ENCODE results near the gene PLXDC2. TPM values are rescaled to one million over a fixed set of nuclear protein-coding genes. Genes with fewer than 3 reads are reported as not detected.
A peak's percentile ranks its signal among the peaks of the same experiment; 100 is the strongest.

The PLXDC2 gene
- polyA plus RNA-seq, 1 donor from 2014 or later: 0.18 TPM

GRCh38 chr10:19922236-19922963 is 106.2 kb downstream of the PLXDC2 start:
- peaks cover 0 to 5% (median 4%) of the 10 kb centered on the region in 3 donors for H3K9me3 Mint-ChIP-seq
- H3K27ac Mint-ChIP-seq: no peak overlapping the region

GRCh38 chr10:19925064-19925463 is 108.8 kb downstream of the PLXDC2 start:
- Mint-ChIP-seq H3K4me1 (no peaks in the 10 kb centered on the region), H3K9me3 (peaks cover 0 to 7% (median 5%) of the 10 kb centered on the region in 3 donors), H3K36me3 (peaks cover 1% of the 10 kb centered on the region), H3K27ac (no peak overlapping the region), H3K4me3 (no peak overlapping the region), H3K27me3 (no peaks in the 10 kb centered on the region)

More at GRCh38 chr10:19922236-19922963, 106.2 kb downstream of the PLXDC2 start:
- Mint-ChIP-seq H3K4me3 (no peak overlapping the region), H3K27me3 (no peaks in the 10 kb centered on the region), H3K36me3 (no peaks in the 10 kb centered on the region), H3K4me1 (no peaks in the 10 kb centered on the region)

GRCh38 chr10:19928936-19929335 is 112.7 kb downstream of the PLXDC2 start:
- Mint-ChIP-seq H3K4me1 (no peaks in the 10 kb centered on the region), H3K4me3 (no peak overlapping the region), H3K27ac (no peak overlapping the region), H3K36me3 (peaks cover 1% of the 10 kb centered on the region), H3K27me3 (no peaks in the 10 kb centered on the region), H3K9me3 (peaks cover 1 to 7% (median 7%) of the 10 kb centered on the region in 3 donors)

- Mint-ChIP-seq H3K4me1 (no peaks in the 10 kb centered on the region), H3K36me3 (peaks cover 1% of the 10 kb centered on the region), H3K27ac (peak overlapping the region in 1 of 3 donors; percentile 23), H3K4me3 (no peak overlapping the region), H3K27me3 (no peaks in the 10 kb centered on the region), H3K9me3 (peaks cover 1 to 7% (median 7%) of the 10 kb centered on the region in 3 donors)
Measured at GRCh38 chr10:19929506-19930140, 113.4 kb downstream of the PLXDC2 start.

GRCh38 chr10:19930936-19931893 is 115.0 kb downstream of the PLXDC2 start:
- H3K4me3 Mint-ChIP-seq: no peak overlapping the region
- H3K27me3 Mint-ChIP-seq: no peaks in the 10 kb centered on the region
- H3K36me3 Mint-ChIP-seq: peaks cover 1% of the 10 kb centered on the region
- H3K4me1 Mint-ChIP-seq: no peaks in the 10 kb centered on the region
- H3K27ac Mint-ChIP-seq: no peak overlapping the region
- H3K9me3 Mint-ChIP-seq: peaks cover 3 to 7% (median 7%) of the 10 kb centered on the region in 3 donors

GRCh38 chr10:19931894-19932590 is 115.8 kb downstream of the PLXDC2 start:
- Mint-ChIP-seq H3K27me3 (no peaks in the 10 kb centered on the region), H3K27ac (peak overlapping the region in 1 of 3 donors; percentile 37), H3K4me3 (no peak overlapping the region)

GRCh38 chr10:19932806-19933371 is 116.7 kb downstream of the PLXDC2 start:
- H3K36me3 Mint-ChIP-seq: peaks cover 1% of the 10 kb centered on the region
- H3K4me3 Mint-ChIP-seq: no peak overlapping the region
- H3K4me1 Mint-ChIP-seq: no peaks in the 10 kb centered on the region
- peaks cover 2 to 9% (median 6%) of the 10 kb centered on the region in 3 donors for H3K9me3 Mint-ChIP-seq
- no peaks in the 10 kb centered on the region for H3K27me3 Mint-ChIP-seq
- H3K27ac Mint-ChIP-seq: no peak overlapping the region

More at GRCh38 chr10:19931894-19932590, 115.8 kb downstream of the PLXDC2 start:
- peaks cover 4 to 10% (median 5%) of the 10 kb centered on the region in 3 donors for H3K9me3 Mint-ChIP-seq
- H3K36me3 Mint-ChIP-seq: peaks cover 1% of the 10 kb centered on the region
- no peaks in the 10 kb centered on the region for H3K4me1 Mint-ChIP-seq

- no peaks in the 10 kb centered on the region for H3K27me3 Mint-ChIP-seq
- H3K27ac Mint-ChIP-seq: no peak overlapping the region
- no peak overlapping the region for H3K4me3 Mint-ChIP-seq
- H3K4me1 Mint-ChIP-seq: no peaks in the 10 kb centered on the region
- peaks cover 3 to 10% (median 9%) of the 10 kb centered on the region in 3 donors for H3K9me3 Mint-ChIP-seq
- H3K36me3 Mint-ChIP-seq: peaks cover 1% of the 10 kb centered on the region
Measured at GRCh38 chr10:19933772-19934171, 117.5 kb downstream of the PLXDC2 start.

GRCh38 chr10:19935176-19935575 is 118.9 kb downstream of the PLXDC2 start:
- Mint-ChIP-seq H3K4me3 (no peak overlapping the region), H3K9me3 (peaks cover 3 to 11% (median 6%) of the 10 kb centered on the region in 3 donors), H3K4me1 (no peaks in the 10 kb centered on the region), H3K36me3 (no peaks in the 10 kb centered on the region), H3K27ac (no peak overlapping the region), H3K27me3 (no peaks in the 10 kb centered on the region)

- Mint-ChIP-seq H3K4me1 (no peaks in the 10 kb centered on the region), H3K36me3 (no peaks in the 10 kb centered on the region), H3K4me3 (no peak overlapping the region), H3K9me3 (peaks cover 3 to 12% (median 6%) of the 10 kb centered on the region in 3 donors), H3K27me3 (no peaks in the 10 kb centered on the region), H3K27ac (no peak overlapping the region)
Measured at GRCh38 chr10:19936289-19936688, 120.1 kb downstream of the PLXDC2 start.

- peaks cover 2% of the 10 kb centered on the region for H3K36me3 Mint-ChIP-seq
- H3K9me3 Mint-ChIP-seq: peaks cover 1 to 12% (median 6%) of the 10 kb centered on the region in 3 donors
- no peaks in the 10 kb centered on the region for H3K27me3 Mint-ChIP-seq
- no peaks in the 10 kb centered on the region for H3K4me1 Mint-ChIP-seq
- no peak overlapping the region for H3K27ac Mint-ChIP-seq
- no peak overlapping the region for H3K4me3 Mint-ChIP-seq
Measured at GRCh38 chr10:19937989-19938388, 121.8 kb downstream of the PLXDC2 start.

- Mint-ChIP-seq H3K4me1 (no peaks in the 10 kb centered on the region), H3K27me3 (no peaks in the 10 kb centered on the region), H3K27ac (no peak overlapping the region), H3K4me3 (no peak overlapping the region), H3K9me3 (peaks cover 1 to 17% (median 11%) of the 10 kb centered on the region in 3 donors), H3K36me3 (peaks cover 2% of the 10 kb centered on the region)
Measured at GRCh38 chr10:19941206-19941880, 125.1 kb downstream of the PLXDC2 start.

- Mint-ChIP-seq H3K27ac (no peak overlapping the region), H3K4me1 (no peaks in the 10 kb centered on the region), H3K4me3 (no peak overlapping the region), H3K9me3 (peaks cover 0 to 14% (median 6%) of the 10 kb centered on the region in 3 donors), H3K27me3 (no peaks in the 10 kb centered on the region), H3K36me3 (peaks cover 2% of the 10 kb centered on the region)
Measured at GRCh38 chr10:19944911-19945663, 128.9 kb downstream of the PLXDC2 start.

Data from IgD-negative memory B cell (primary cell).